ENCODE measurements around the gene PIGC.

- no peak for TF ChIP-seq CTCF (conservative IDR thresholded peaks at IDR 0.05 in 1 of 2, IDR thresholded peaks at IDR 0.05 in 1 of 2; ENCODE audit: extremely low read depth in 1 of 2, insufficient read depth in 1 of 2, low read depth in 1 of 2, low read length in 2 of 2)
- TF ChIP-seq EZH2 (IDR thresholded peaks at IDR 0.05; ENCODE audit: borderline replicate concordance, low read length) = no peak
Observed at GRCh38 chr1:172400722-172401105, 43.2 kb downstream of the PIGC start.

Measured in mammary epithelial cell (primary cell).